Osteoblast (primary cell): ENCODE data around the gene FBXW9. TPM values are rescaled to one million over a fixed set of nuclear protein-coding genes. Genes with fewer than 3 reads are reported as not detected.

Experiments used
- DNase-seq: peaks from one replicate; pipeline ENCODE4 v3.0.0; 2011; ENCODE audit warnings: low spot score, mixed read lengths; ENCODE audit not compliant: insufficient read length; ENCODE audit errors: missing footprints
- H2AFZ ChIP-seq: 2 replicates; pipeline ENCODE4 v1.6.0; 2011; ENCODE audit warnings: mild to moderate bottlenecking, low read length
- H3K27ac ChIP-seq: 2 replicates; pipeline ENCODE4 v1.5.1; 2011; ENCODE audit warnings: mild to moderate bottlenecking, low read depth, low read length, moderate library complexity
- H3K27me3 ChIP-seq: 2 replicates; pipeline ENCODE4 v1.6.0; 2012; ENCODE audit warnings: mild to moderate bottlenecking, control low read depth, inconsistent platforms, low read length, moderate library complexity; ENCODE audit not compliant: insufficient read depth
- H3K36me3 ChIP-seq: 2 replicates; pipeline ENCODE4 v1.5.1; 2011; ENCODE audit warnings: mild to moderate bottlenecking, low read length, control low read depth, moderate library complexity; ENCODE audit not compliant: insufficient read depth
- H3K4me1 ChIP-seq: 2 replicates; pipeline ENCODE4 v1.5.1; 2011; ENCODE audit warnings: mild to moderate bottlenecking, low read length, control low read depth, moderate library complexity; ENCODE audit not compliant: insufficient read depth
- H3K4me2 ChIP-seq: 2 replicates; pipeline ENCODE4 v1.6.0; 2011; ENCODE audit warnings: mild to moderate bottlenecking, low read length; ENCODE audit not compliant: insufficient read depth
- H3K4me3 ChIP-seq: fragments of 200-600 bp; sonication (generic); 3 replicates; pipeline ENCODE4 v1.5.1; 2012; ENCODE audit warnings: mild to moderate bottlenecking, low read length, inconsistent platforms; ENCODE audit not compliant: insufficient read depth
- H3K79me2 ChIP-seq: 2 replicates; pipeline ENCODE4 v1.6.0; 2012; ENCODE audit warnings: mild to moderate bottlenecking, low read length, control low read depth, inconsistent platforms; ENCODE audit not compliant: insufficient read depth
- H3K9me3 ChIP-seq: 2 replicates; pipeline ENCODE4 v1.5.1; 2011; ENCODE audit warnings: low read depth, low read length, control low read depth
- H4K20me1 ChIP-seq: 2 replicates; pipeline ENCODE4 v1.6.0; 2012; ENCODE audit warnings: mild to moderate bottlenecking, low read length, control low read depth; ENCODE audit not compliant: insufficient read depth
- total RNA-seq: library from RNA; depleted of rRNA; stranded (reverse); fragments of >200 nt; gene quantifications from 2 replicates; pipeline ENCODE4 v1.2.3, GENCODE V29; 2012
- TF ChIP-seq, protein P1 (sequence below): IDR thresholded peaks from 2 replicates; pipeline ENCODE4 v1.5.1; 2011; ENCODE audit warnings: mild to moderate bottlenecking, low read depth, low read length, moderate library complexity; ENCODE audit errors: extremely low read depth

Gene FBXW9
- total RNA-seq, 1 donor = 18.5 TPM

DNA sequence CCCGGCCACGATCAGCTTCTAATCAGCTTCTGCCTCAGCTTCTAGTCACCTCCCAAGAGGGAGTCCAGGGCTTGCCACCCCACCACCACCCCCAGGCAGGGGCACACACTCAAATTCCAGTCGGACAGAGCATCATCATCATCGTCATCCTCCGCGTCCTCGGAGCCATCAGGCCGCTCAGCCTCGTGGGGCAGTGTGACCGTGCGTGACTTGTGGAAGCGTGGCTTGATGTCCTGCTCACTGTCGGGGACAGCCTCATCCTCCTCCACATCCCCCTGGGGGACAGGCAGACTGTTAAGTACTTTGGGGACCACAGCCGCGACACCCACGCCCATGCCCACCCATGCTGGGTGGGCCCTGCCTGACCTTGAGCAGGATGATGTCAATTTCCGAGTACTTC is 14.8 kb upstream of the FBXW9 start:
- H3K27me3 ChIP-seq = no peaks in the 10 kb centered on the region
- H3K4me1 ChIP-seq = no peaks in the 10 kb centered on the region
- H3K4me2 ChIP-seq = no peak overlapping the region
- H3K27ac ChIP-seq = no peak overlapping the region
- no peaks in the 10 kb centered on the region for H3K9me3 ChIP-seq
- H3K4me3 ChIP-seq = no peak overlapping the region
- TF ChIP-seq, protein P1, sequence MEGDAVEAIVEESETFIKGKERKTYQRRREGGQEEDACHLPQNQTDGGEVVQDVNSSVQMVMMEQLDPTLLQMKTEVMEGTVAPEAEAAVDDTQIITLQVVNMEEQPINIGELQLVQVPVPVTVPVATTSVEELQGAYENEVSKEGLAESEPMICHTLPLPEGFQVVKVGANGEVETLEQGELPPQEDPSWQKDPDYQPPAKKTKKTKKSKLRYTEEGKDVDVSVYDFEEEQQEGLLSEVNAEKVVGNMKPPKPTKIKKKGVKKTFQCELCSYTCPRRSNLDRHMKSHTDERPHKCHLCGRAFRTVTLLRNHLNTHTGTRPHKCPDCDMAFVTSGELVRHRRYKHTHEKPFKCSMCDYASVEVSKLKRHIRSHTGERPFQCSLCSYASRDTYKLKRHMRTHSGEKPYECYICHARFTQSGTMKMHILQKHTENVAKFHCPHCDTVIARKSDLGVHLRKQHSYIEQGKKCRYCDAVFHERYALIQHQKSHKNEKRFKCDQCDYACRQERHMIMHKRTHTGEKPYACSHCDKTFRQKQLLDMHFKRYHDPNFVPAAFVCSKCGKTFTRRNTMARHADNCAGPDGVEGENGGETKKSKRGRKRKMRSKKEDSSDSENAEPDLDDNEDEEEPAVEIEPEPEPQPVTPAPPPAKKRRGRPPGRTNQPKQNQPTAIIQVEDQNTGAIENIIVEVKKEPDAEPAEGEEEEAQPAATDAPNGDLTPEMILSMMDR = no peak
- H2AFZ ChIP-seq = no peak overlapping the region
- no peak for DNase-seq
- H3K79me2 ChIP-seq = peaks cover 29% of the 10 kb centered on the region
- H4K20me1 ChIP-seq = peaks cover 8% of the 10 kb centered on the region
- peaks cover 81% of the 10 kb centered on the region for H3K36me3 ChIP-seq

DNA sequence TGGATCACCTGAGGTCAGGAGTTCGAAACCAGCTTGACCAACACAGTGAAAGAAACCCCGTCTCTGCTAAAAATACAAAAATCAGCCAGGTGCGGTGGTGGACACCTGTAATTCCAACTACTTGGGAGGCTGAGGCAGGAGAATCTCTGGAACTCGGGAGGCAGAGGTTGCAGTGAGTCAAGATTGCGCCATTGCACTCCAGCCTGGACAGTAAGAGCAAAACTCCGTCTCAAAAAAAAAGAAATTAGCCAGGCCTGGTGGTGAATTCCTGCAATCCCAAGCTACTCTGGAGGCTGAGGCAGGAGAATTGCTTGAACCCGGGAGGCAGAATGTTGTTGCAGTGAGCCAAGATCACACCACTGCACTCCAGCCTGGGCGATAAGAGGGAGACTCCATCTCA is 12.2 kb upstream of the FBXW9 start:
- Histone ChIP-seq H3K4me2 (no peak overlapping the region), H3K36me3 (peaks cover 82% of the 10 kb centered on the region), H3K9me3 (no peaks in the 10 kb centered on the region), H4K20me1 (peaks cover 6% of the 10 kb centered on the region), H3K79me2 (peaks cover 10% of the 10 kb centered on the region), H2AFZ (no peak overlapping the region), H3K4me3 (no peak overlapping the region), H3K27ac (no peak overlapping the region), H3K4me1 (no peaks in the 10 kb centered on the region), H3K27me3 (no peaks in the 10 kb centered on the region)
- DNase-seq = no peak
- TF ChIP-seq, protein P1 = no peak

DNA sequence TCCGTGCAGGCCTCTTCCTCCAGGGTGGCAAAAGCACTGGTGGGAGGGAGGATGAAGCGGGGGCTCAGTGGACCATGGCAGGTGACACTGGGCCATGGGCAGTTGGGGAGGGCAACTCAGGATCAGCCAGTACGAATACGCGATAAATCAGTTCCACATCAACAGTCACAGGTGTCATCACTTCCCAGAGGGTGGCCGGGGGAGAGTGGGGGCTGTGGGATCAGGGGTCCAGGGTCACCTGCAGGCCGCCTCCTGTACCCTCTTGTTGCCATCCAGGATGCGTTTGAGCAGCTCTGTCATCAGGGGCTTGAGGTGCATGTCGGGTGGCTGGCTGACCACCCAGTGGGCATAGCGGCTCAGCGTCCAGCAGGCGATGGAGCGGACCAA is 9.9 kb upstream of the FBXW9 start:
- no peak overlapping the region for H2AFZ ChIP-seq
- no peak for DNase-seq
- H3K4me2 ChIP-seq = no peak overlapping the region
- peaks cover 92% of the 10 kb centered on the region for H3K36me3 ChIP-seq
- TF ChIP-seq, protein P1 = no peak
- no peaks in the 10 kb centered on the region for H3K4me1 ChIP-seq
- peaks cover 6% of the 10 kb centered on the region for H4K20me1 ChIP-seq
- H3K79me2 ChIP-seq = peaks cover 10% of the 10 kb centered on the region
- no peaks in the 10 kb centered on the region for H3K27me3 ChIP-seq
- H3K27ac ChIP-seq = no peak overlapping the region
- no peaks in the 10 kb centered on the region for H3K9me3 ChIP-seq
- no peak overlapping the region for H3K4me3 ChIP-seq

DNA sequence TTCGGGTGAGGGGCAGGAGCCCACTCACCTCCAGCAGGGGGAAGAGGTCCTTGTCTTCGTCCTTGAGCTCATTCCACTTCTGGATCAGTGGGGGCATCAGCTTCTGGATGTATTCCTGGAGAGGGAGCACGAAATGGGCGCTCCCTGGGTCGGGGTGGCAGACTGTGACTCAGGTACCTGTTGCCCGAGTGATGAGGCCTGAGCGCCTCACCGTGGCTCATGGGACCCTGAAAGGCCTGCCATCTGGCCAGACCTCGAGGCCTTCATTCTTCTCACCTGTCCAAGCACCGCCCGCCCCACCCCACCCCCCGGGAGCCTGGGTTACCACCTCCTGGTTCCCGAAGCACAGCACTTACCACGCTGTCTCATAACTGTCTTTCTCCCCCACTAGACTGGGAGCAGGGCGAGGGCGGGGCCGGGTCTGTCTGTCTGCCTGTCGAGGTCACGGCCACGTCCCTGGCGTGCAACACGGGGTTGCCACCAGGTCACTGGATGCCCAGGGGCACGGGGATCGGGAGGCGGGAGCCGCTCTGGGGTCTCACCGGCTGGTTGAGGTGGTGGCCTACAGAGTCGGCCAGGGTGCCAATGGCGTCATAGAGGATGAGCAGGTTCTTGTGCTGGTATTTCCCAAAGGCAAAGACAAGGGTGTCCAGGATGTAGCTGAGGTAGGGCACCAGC is 9.4 kb upstream of the FBXW9 start:
- Histone ChIP-seq H3K27ac (no peak overlapping the region), H3K4me1 (no peaks in the 10 kb centered on the region), H2AFZ (no peak overlapping the region), H3K27me3 (no peaks in the 10 kb centered on the region), H3K4me3 (no peak overlapping the region), H3K4me2 (no peak overlapping the region), H3K9me3 (no peaks in the 10 kb centered on the region), H4K20me1 (peaks cover 5% of the 10 kb centered on the region), H3K36me3 (peaks cover 93% of the 10 kb centered on the region), H3K79me2 (peaks cover 7% of the 10 kb centered on the region)
- DNase-seq = peak; percentile 73
- TF ChIP-seq, protein P1 = no peak
